BJ (cell line): ENCODE measurements around the gene WFDC9. TPM values are rescaled to one million over a fixed set of nuclear protein-coding genes. Genes with fewer than 3 reads are reported as not detected.
"Not testable (repeated sequence)": the region's sequence is repeated elsewhere in the genome, so short reads cannot be mapped to it uniquely, and the experiment has no call there.

Experiments used
- CTCF ChIA-PET: fragments of 350-600 bp; formaldehyde crosslinking; extraction: SDS; loops from one replicate; lab custom pipeline; 2021; ENCODE audit warnings: antibody characterized with exemption, inconsistent platforms; lab: Yijun Ruan, JAX
- POLR2A ChIA-PET: fragments of 300-600 bp; sonication (Branson Sonifier 250); formaldehyde crosslinking; extraction: SDS; loops from one replicate; lab custom pipeline; 2021; ENCODE audit warnings: antibody characterized with exemption; lab: Charles Lee
- DNase-seq: peaks from one replicate; pipeline ENCODE4 v3.0.0-alpha.2; 2011; ENCODE audit warnings: low read depth
- H3K27me3 ChIP-seq: 2 replicates; pipeline ENCODE4 v1.6.0; 2011; ENCODE audit warnings: low read length; ENCODE audit not compliant: control insufficient read depth, insufficient read depth
- H3K36me3 ChIP-seq: 2 replicates; pipeline ENCODE4 v1.5.1; 2011; ENCODE audit warnings: low read length; ENCODE audit not compliant: control insufficient read depth, insufficient read depth
- H3K4me3 ChIP-seq: 2 replicates; pipeline ENCODE4 v1.5.1; 2011; ENCODE audit warnings: low read depth, mild to moderate bottlenecking, control low read depth, low read length
- CTCF ChIP-seq: IDR thresholded peaks from 2 replicates; pipeline ENCODE4 v1.5.1; 2011; ENCODE audit warnings: low read depth, mild to moderate bottlenecking, control low read depth, inconsistent platforms, low read length, moderate library complexity; ENCODE audit not compliant: insufficient read depth
- polyA plus RNA-seq: library from polyadenylated mRNA; depleted of rRNA; stranded (reverse); fragments of >200 nt; gene quantifications from 2 replicates; pipeline ENCODE4 v1.2.3, GENCODE V29; 2011

The WFDC9 gene
- polyA plus RNA-seq, 1 experiment = not detected

- TF ChIP-seq CTCF = no peak
- Histone ChIP-seq H3K27me3 (no peaks in the 10 kb centered on the region; the same call in 1 of the 2 replicates), H3K4me3 (no peak overlapping the region), H3K36me3 (no peaks in the 10 kb centered on the region)
- CTCF ChIA-PET = interaction anchor here (1.1 kb wide), 1 partner anchor 10 kb away, joined by 4 read pairs; no protein-coding TSS in a partner anchor
- POLR2A ChIA-PET = no interaction called here
- no peak for DNase-seq
These were observed 18.3 kb upstream of the WFDC9 start for GRCh38 chr20:45649312-45649863.

GRCh38 chr20:45647441-45648050 is 16.5 kb upstream of the WFDC9 start:
- Histone ChIP-seq H3K27me3 (no peaks in the 10 kb centered on the region; the same call in 1 of the 2 replicates), H3K36me3 (no peaks in the 10 kb centered on the region), H3K4me3 (no peak overlapping the region)
- no peak for DNase-seq
- POLR2A ChIA-PET = no interaction called here
- TF ChIP-seq CTCF = no peak
- CTCF ChIA-PET = interaction anchor here (0.6 to 1.3 kb wide), 2 partner anchors 122 to 124 kb away, joined by 3 read pairs; no protein-coding TSS in a partner anchor

- ChIA-PET CTCF (no interaction called here), POLR2A (no interaction called here)
- TF ChIP-seq CTCF = no peak
- no peak for DNase-seq
- Histone ChIP-seq H3K4me3 (no peak overlapping the region), H3K27me3 (no peaks in the 10 kb centered on the region; the same call in 1 of the 2 replicates), H3K36me3 (no peaks in the 10 kb centered on the region)
These were observed 15.8 kb upstream of the WFDC9 start for GRCh38 chr20:45646875-45647274.

- POLR2A ChIA-PET, H3K36me3 ChIP-seq, DNase-seq, CTCF ChIA-PET, H3K27me3 ChIP-seq, H3K4me3 ChIP-seq: not testable (repeated sequence)
These were observed 14.8 kb upstream of the WFDC9 start for GRCh38 chr20:45645869-45646268.

- POLR2A ChIA-PET, CTCF ChIA-PET, H3K27me3 ChIP-seq, H3K4me3 ChIP-seq, H3K36me3 ChIP-seq, DNase-seq: not testable (repeated sequence)
These were observed 10.0 kb upstream of the WFDC9 start for GRCh38 chr20:45641076-45641475.

GRCh38 chr20:45639687-45640086 is 8.6 kb upstream of the WFDC9 start:
- no peaks in the 10 kb centered on the region for H3K27me3 ChIP-seq
- DNase-seq = no peak
- no peak overlapping the region for H3K4me3 ChIP-seq
- ChIA-PET CTCF (no interaction called here), POLR2A (no interaction called here)
- no peaks in the 10 kb centered on the region for H3K36me3 ChIP-seq
- TF ChIP-seq CTCF = no peak
